ENCODE data around the gene SLC12A7. TPM values are rescaled to one million over a fixed set of nuclear protein-coding genes. Genes with fewer than 3 reads are reported as not detected.
"Not testable (repeated sequence)": the region's sequence is repeated elsewhere in the genome, so short reads cannot be mapped to it uniquely, and the experiment has no call there.

Gene SLC12A7
- total RNA-seq, 4 donors from 2014 or later = 18.8 to 28.7 (median 24.5) TPM

GRCh38 chr5:1064383-1065142 lies 47.3 kb downstream of the SLC12A7 start:
- Histone ChIP-seq H3K9me3 (no peaks in the 10 kb centered on the region), H3K4me1 (no peaks in the 10 kb centered on the region), H3K4me3 (no peak overlapping the region), H3K27me3 (no peaks in the 10 kb centered on the region), H3K27ac (no peak overlapping the region), H3K36me3 (peaks cover 0 to 94% of the 10 kb centered on the region in 2 donors)
- no peak for ATAC-seq
- 83 to 85% methylated on average over 35 to 36 of the region's 49 CpGs for WGBS, 2 donors (ENCODE audit: low coverage in 1 of 2)
- TF ChIP-seq POLR2A (IDR thresholded peaks at IDR 0.05) = no peak
- TF ChIP-seq, protein P1, sequence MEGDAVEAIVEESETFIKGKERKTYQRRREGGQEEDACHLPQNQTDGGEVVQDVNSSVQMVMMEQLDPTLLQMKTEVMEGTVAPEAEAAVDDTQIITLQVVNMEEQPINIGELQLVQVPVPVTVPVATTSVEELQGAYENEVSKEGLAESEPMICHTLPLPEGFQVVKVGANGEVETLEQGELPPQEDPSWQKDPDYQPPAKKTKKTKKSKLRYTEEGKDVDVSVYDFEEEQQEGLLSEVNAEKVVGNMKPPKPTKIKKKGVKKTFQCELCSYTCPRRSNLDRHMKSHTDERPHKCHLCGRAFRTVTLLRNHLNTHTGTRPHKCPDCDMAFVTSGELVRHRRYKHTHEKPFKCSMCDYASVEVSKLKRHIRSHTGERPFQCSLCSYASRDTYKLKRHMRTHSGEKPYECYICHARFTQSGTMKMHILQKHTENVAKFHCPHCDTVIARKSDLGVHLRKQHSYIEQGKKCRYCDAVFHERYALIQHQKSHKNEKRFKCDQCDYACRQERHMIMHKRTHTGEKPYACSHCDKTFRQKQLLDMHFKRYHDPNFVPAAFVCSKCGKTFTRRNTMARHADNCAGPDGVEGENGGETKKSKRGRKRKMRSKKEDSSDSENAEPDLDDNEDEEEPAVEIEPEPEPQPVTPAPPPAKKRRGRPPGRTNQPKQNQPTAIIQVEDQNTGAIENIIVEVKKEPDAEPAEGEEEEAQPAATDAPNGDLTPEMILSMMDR (IDR thresholded peaks at IDR 0.05) = no peak
- no peak for TF ChIP-seq EP300 (IDR thresholded peaks at IDR 0.05)
- TF ChIP-seq POLR2AphosphoS5 (IDR thresholded peaks at IDR 0.05) = no peak

GRCh38 chr5:1063661-1064382 lies 48.0 kb downstream of the SLC12A7 start:
- Histone ChIP-seq H3K27me3 (no peaks in the 10 kb centered on the region), H3K36me3 (peaks cover 0 to 94% of the 10 kb centered on the region in 2 donors), H3K9me3 (no peaks in the 10 kb centered on the region), H3K27ac (no peak overlapping the region), H3K4me1 (no peaks in the 10 kb centered on the region), H3K4me3 (no peak overlapping the region)
- TF ChIP-seq EP300 (IDR thresholded peaks at IDR 0.05) (no peak), POLR2A (IDR thresholded peaks at IDR 0.05) (no peak)
- TF ChIP-seq, protein P1 (IDR thresholded peaks at IDR 0.05) = no peak
- WGBS, 2 donors (ENCODE audit: low coverage in 1 of 2) = no CpG with 5 or more reads among the region's 56 CpGs
- no peak for ATAC-seq

- no peak overlapping the region for H3K4me3 ChIP-seq
- H3K27me3 ChIP-seq = no peaks in the 10 kb centered on the region
- no peak for TF ChIP-seq POLR2AphosphoS5 (IDR thresholded peaks at IDR 0.05)
- no peaks in the 10 kb centered on the region for H3K9me3 ChIP-seq
- no peaks in the 10 kb centered on the region for H3K4me1 ChIP-seq
- 100% methylated on average over 1 to 3 of the region's 36 CpGs for WGBS, 2 donors (ENCODE audit: low coverage in 1 of 2)
- no peak overlapping the region for H3K27ac ChIP-seq
- ATAC-seq = no peak
- peaks cover 0 to 94% of the 10 kb centered on the region in 2 donors for H3K36me3 ChIP-seq
These were observed 48.9 kb downstream of the SLC12A7 start for GRCh38 chr5:1062761-1063568.

DNA sequence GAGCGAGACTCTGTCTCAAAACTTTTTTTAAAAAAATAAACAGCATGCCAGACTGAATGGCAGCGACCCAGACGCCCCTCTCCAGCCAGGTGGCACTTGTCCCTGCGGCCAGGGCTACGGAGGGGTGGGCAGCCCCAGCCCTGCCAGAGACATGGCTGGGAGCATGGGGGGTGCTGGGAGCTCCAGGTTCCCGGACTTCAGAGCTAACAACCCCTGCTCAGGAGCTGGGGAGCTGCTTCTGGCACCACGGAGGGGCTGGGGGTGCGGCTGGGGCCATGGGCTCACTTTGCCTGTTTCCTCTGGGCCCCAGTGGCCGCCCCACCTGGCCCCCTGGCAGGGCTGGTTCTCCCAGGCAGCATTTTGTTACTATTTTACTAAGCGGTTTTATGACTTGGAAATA lies 49.9 kb downstream of the SLC12A7 start:
- TF ChIP-seq, protein P1 (IDR thresholded peaks at IDR 0.05) = no peak
- TF ChIP-seq POLR2A (IDR thresholded peaks at IDR 0.05) (no peak), POLR2AphosphoS5 (IDR thresholded peaks at IDR 0.05) (no peak)
- no peak overlapping the region for H3K27ac ChIP-seq
- H3K9me3 ChIP-seq = no peaks in the 10 kb centered on the region
- no peak for ATAC-seq
- H3K4me3 ChIP-seq = no peak overlapping the region
- H3K36me3 ChIP-seq = peaks cover 0 to 94% of the 10 kb centered on the region in 2 donors
- 85 to 100% methylated on average over 1 to 5 of the region's 10 CpGs for WGBS, 2 donors (ENCODE audit: low coverage in 1 of 2)
- H3K27me3 ChIP-seq = no peaks in the 10 kb centered on the region
- no peaks in the 10 kb centered on the region for H3K4me1 ChIP-seq

DNA sequence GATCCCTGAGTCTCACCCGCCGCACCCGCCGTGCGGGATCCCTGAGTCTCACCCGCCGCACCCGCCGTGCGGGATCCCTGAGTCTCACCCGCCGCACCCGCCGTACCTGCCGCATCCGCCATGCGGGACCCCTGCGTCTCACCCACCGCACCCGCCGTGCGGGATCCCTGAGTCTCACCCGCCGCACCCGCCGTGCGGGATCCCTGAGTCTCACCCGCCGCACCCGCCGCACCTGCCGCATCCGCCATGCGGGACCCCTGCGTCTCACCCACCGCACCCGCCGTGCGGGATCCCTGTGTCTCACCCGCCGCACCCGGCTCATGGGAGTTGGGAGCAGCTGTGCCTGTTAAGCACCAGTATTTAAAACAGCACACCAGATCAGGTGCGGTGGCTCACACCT lies 50.6 kb downstream of the SLC12A7 start:
- not testable (repeated sequence) for H3K4me3 ChIP-seq, ATAC-seq, H3K27me3 ChIP-seq, H3K9me3 ChIP-seq, H3K4me1 ChIP-seq, H3K27ac ChIP-seq
- WGBS, 2 donors (ENCODE audit: low coverage in 1 of 2) = no CpG with 5 or more reads among the region's 43 CpGs
- peaks cover 0 to 94% of the 10 kb centered on the region in 2 donors for H3K36me3 ChIP-seq
